Stimulated activated CD4-positive, alpha-beta T cell treated with anti-CD3 and anti-CD28 coated beads, Interleukin-2, amount 100 ng/mL, for 4 hours (primary cell): ENCODE measurements around the gene SNX33.
"Not testable (repeated sequence)": the region's sequence is repeated elsewhere in the genome, so short reads cannot be mapped to it uniquely, and the experiment has no call there.

Source experiments
- DNase-seq: peaks from one replicate; pipeline ENCODE4 v3.0.0-alpha.2; 2020; ENCODE audit warnings: low read depth

Gene SNX33

GRCh38 chr15:75662823-75663519, 15.3 kb downstream of the SNX33 start:
- no peak for DNase-seq

- no peak for DNase-seq
These were observed 16.3 kb downstream of the SNX33 start for GRCh38 chr15:75663931-75664421.

- no peak for DNase-seq
These were observed 19.2 kb downstream of the SNX33 start for GRCh38 chr15:75666823-75667501.

- no peak for DNase-seq
These were observed 21.6 kb downstream of the SNX33 start for GRCh38 chr15:75669191-75669878.

- no peak for DNase-seq
These were observed 22.1 kb downstream of the SNX33 start for GRCh38 chr15:75669879-75670212.

GRCh38 chr15:75671730-75672602, 24.3 kb downstream of the SNX33 start:
- no peak for DNase-seq

GRCh38 chr15:75672646-75673425, 25.1 kb downstream of the SNX33 start:
- no peak for DNase-seq

GRCh38 chr15:75673426-75674235, 25.9 kb downstream of the SNX33 start:
- no peak for DNase-seq

- DNase-seq: no peak
These were observed 26.7 kb downstream of the SNX33 start for GRCh38 chr15:75674366-75674765.

GRCh38 chr15:75675579-75676404, 28.1 kb downstream of the SNX33 start:
- no peak for DNase-seq

- no peak for DNase-seq
These were observed 29.2 kb downstream of the SNX33 start for GRCh38 chr15:75676688-75677464.

- no peak for DNase-seq
These were observed 30.0 kb downstream of the SNX33 start for GRCh38 chr15:75677465-75678323.

- DNase-seq: not testable (repeated sequence)
These were observed 30.6 kb downstream of the SNX33 start for GRCh38 chr15:75678324-75678690.

- DNase-seq: no peak
These were observed 32.5 kb downstream of the SNX33 start for GRCh38 chr15:75680007-75680789.

- DNase-seq: no peak
These were observed 34.7 kb downstream of the SNX33 start for GRCh38 chr15:75682181-75683135.
